ENCODE results near the gene PTPRA.

DNA sequence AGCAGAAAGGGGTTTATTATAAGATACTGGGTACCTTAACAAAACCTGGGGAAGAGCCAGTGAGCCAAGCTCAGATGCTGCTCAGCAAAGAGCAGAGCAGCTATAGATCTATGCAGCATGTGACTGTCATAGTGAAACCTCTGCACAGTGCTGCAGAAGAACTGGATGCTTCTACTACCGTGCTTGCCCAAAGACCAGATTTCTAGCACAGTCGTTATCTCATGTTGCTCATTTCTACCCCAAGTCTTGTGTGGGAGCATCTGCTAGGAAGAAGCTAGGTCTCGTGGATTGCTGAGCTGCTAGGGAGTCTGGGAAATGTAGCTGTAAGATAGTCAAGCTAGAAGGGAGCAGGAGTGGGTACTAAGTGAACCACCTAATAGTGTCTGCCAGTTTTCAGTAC lies 138.5 kb downstream of the PTPRA start:
- TF ChIP-seq, protein P1, sequence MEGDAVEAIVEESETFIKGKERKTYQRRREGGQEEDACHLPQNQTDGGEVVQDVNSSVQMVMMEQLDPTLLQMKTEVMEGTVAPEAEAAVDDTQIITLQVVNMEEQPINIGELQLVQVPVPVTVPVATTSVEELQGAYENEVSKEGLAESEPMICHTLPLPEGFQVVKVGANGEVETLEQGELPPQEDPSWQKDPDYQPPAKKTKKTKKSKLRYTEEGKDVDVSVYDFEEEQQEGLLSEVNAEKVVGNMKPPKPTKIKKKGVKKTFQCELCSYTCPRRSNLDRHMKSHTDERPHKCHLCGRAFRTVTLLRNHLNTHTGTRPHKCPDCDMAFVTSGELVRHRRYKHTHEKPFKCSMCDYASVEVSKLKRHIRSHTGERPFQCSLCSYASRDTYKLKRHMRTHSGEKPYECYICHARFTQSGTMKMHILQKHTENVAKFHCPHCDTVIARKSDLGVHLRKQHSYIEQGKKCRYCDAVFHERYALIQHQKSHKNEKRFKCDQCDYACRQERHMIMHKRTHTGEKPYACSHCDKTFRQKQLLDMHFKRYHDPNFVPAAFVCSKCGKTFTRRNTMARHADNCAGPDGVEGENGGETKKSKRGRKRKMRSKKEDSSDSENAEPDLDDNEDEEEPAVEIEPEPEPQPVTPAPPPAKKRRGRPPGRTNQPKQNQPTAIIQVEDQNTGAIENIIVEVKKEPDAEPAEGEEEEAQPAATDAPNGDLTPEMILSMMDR (IDR thresholded peaks at IDR 0.05; ENCODE audit: extremely low read depth in 1 of 2, insufficient read depth in 1 of 2, low read depth in 1 of 2, low read length in 2 of 2): no peak
- TF ChIP-seq, protein P2, sequence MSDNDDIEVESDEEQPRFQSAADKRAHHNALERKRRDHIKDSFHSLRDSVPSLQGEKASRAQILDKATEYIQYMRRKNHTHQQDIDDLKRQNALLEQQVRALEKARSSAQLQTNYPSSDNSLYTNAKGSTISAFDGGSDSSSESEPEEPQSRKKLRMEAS (IDR thresholded peaks at IDR 0.05; ENCODE audit: insufficient read depth, insufficient read length): no peak
- TF ChIP-seq POLR2AphosphoS5 (IDR thresholded peaks at IDR 0.05; ENCODE audit: insufficient read depth, low read depth, low read length) (no peak), POLR2A (IDR thresholded peaks at IDR 0.05; ENCODE audit: low read depth, low read length) (no peak), EZH2 (IDR thresholded peaks at IDR 0.05; ENCODE audit: borderline replicate concordance, low read depth, low read length, severe bottlenecking) (no peak), MYC (IDR thresholded peaks at IDR 0.05; ENCODE audit: low read depth, low read length) (no peak)

Data from endothelial cell of umbilical vein (primary cell).